Glomerular endothelial cell (primary cell): Measurements from ENCODE around the gene HOXA5. TPM values are rescaled to one million over a fixed set of nuclear protein-coding genes. Genes with fewer than 3 reads are reported as not detected.

Source experiments
- DNase-seq: peaks from one replicate; pipeline ENCODE4 v3.0.0-alpha.2; 2011; ENCODE audit warnings: low read depth, low spot score; ENCODE audit errors: extremely low read depth
- total RNA-seq: library from RNA; depleted of rRNA; stranded (reverse); fragments of >200 nt; gene quantifications from 2 replicates; pipeline ENCODE4 v1.2.3, GENCODE V29; 2015

The HOXA5 gene
- total RNA-seq, 1 donor from 2014 or later: 34.5 TPM

GRCh38 chr7:27124096-27124901 is 19.2 kb downstream of the HOXA5 start:
- no peak for DNase-seq

- no peak for DNase-seq
These were observed 19.9 kb downstream of the HOXA5 start for GRCh38 chr7:27123477-27124053.

- no peak for DNase-seq
These were observed 20.4 kb downstream of the HOXA5 start for GRCh38 chr7:27123007-27123476.

GRCh38 chr7:27122077-27122910 is 21.2 kb downstream of the HOXA5 start:
- no peak for DNase-seq

DNA sequence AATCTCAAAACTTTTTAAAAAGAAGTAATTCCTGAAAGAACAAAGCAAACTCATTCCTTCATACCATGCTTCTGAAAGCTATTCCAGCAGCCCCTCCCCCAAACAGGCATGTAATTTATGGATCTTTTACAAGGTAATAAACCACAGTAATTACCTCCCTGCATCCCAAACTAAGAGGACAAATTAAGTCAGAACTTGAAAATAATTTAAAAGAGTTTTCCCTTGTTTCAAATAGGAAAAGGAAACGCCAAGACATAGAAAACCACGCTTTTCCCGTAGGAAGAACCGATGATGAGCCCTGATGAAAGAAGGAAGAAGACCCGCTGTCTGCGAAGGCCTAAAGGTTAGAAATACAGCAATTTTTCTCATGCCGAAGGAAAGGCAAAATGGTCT is 21.8 kb downstream of the HOXA5 start:
- DNase-seq: no peak

- DNase-seq: no peak
These were observed 24.0 kb downstream of the HOXA5 start for GRCh38 chr7:27119412-27119911.

DNA sequence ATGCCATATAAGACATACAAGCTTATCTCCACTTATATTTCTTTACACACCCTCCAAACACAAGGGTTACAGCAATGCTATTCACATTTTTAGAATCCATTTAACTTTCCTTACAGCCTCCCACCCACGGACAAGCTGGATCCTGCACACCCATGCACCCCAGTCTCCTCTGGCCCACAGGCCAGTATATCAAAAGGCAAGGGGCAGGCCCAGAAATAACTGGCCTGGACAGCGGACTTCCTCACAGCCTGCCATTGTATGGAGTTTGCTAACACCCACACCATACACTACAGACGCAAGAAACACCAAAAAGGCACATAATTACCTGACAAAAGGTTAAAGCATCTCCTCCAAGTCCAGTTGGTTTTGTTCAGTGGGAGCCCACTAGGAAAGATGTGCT is 24.9 kb downstream of the HOXA5 start:
- no peak for DNase-seq

- DNase-seq: no peak
These were observed 25.5 kb downstream of the HOXA5 start for GRCh38 chr7:27117887-27118491.

- DNase-seq: no peak
These were observed 26.3 kb downstream of the HOXA5 start for GRCh38 chr7:27116962-27117886.

DNA sequence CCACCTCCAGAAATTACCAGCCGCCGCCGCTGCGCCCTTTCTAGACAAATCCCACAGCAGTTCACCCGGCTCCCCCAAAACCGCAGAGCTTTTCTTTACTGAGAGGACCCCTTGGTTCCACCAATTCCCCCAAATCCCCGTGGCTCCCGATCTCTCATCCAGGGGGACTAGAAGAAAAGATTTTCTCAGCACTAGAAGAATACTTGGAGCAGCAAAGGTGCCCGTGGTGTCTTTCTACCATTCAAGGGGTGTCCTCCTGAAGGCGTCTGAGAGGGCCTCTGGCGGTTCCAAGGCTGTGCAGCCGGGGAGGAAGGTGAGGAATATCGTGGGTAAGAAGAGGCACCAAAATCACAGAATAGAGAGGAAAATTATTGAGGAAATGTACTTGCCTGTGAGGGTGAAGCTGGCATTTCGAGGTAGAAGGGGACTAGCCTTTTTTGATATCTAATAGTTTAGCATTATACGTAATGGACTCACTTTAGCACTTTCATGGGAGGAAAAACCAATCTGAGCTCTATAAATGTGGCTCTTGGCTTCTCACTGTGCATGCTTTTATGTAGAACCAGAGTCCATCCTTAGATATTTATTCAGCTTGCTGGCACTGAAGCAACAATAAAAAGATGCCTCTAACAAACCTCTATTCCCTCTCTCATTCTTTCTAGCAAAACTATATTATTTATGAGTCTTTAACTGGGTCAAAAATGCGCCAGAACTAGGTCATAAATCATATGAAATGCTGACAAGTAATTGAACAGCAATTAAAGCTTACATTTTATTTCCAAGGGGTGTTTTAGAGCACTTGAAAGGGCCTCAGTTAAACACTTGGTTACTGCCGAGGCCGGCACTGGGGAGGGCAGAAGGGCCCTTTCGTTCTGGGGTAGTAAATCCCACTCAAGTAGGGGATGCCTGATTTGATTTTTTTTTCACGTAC is 27.2 kb downstream of the HOXA5 start:
- DNase-seq: no peak

GRCh38 chr7:27115221-27116026 is 28.1 kb downstream of the HOXA5 start:
- no peak for DNase-seq

- DNase-seq: no peak
These were observed 28.6 kb downstream of the HOXA5 start for GRCh38 chr7:27114881-27115220.

- no peak for DNase-seq
These were observed 29.3 kb downstream of the HOXA5 start for GRCh38 chr7:27113991-27114769.

DNA sequence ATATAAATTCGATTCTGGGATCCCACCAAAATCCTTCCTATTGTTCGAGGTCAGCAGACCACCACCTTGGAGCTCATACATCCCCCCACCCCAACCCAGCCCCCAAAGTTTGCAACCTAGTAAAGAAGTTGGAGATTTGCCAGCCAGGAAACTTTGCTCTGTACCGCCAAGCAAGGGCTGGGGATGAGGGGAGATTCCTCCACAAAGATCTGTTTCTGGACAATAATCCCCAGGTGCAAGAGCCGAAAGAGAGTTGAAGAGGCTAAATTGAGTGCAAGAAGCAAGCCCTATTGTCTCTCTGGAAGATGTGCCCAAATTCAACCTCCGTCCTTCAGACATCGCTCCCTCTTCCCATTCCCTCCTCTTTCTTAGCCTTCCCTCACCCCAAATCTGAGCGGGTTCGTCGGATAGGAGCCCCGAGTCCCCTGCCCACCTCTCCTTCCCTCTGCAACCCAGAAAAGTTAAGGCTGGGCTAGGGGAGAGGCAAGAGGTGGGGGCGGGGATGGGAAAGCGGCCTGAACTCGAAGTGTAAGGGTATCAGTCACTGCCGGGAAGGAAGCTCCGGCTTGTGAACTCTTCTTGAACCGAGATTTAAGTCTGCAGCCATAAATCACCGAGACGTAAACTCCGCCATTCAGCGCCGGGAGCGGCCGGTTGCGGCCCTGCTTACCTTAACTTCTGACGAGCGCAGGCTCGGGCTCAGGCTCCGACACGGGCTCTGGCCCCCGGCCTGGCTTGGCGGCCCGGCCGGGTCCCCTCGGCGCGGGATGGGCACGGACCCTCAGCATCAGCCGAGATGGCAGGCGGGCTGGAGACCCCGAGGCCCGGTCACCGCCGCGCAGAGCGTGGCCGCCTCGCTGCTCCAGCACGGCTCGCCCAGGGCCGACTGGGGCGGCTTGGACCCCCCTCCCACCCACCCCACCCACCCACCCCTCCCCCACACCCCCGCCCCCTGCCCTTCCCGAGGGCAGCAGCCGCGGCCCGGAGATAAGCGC is 30.2 kb downstream of the HOXA5 start:
- no peak for DNase-seq

DNA sequence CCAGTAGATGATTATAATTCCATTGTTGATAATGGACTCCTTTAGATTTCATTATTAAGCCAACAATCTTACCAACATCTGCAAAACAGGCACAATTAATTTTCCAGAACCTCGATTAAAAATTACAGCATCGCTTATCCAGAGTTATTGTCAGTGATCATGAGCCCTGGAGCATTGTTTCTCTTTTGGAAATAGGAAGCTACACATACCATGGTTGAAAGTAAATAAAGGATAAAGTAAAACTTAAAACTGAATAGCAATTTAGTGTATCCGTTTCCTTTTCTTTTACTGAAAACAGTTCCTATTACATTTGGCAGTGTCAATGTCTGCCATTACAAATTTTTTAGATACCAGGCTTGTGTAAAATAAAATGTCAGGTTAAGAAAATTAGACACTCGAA is 31.1 kb downstream of the HOXA5 start:
- DNase-seq: no peak

- no peak for DNase-seq
These were observed 31.7 kb downstream of the HOXA5 start for GRCh38 chr7:27111751-27112277.
